KBM-7 (cell line): ENCODE measurements around the gene TMPO.
A peak's percentile ranks its signal among the peaks of the same experiment; 100 is the strongest.
"Not testable (repeated sequence)": the region's sequence is repeated elsewhere in the genome, so short reads cannot be mapped to it uniquely, and the experiment has no call there.

Experiments
- DNase-seq: peaks from one replicate; pipeline ENCODE4 v3.0.0-alpha.2; 2015
- in situ Hi-C: fragments of 300-500 bp; cut with MboI; formaldehyde crosslinking; loops from 2 replicates; pipeline ENCODE4 v1.14.3; 2020; ENCODE audit warnings: low sequenced_read_pairs, low pct_unique_long_range_greater_than_20kb, mixed read lengths

TMPO gene

GRCh38 chr12:98561846-98562245 lies 46.5 kb downstream of the TMPO start:
- DNase-seq = no peak
- in situ Hi-C loops = no loop called here

- in situ Hi-C loops = no loop called here
- peak; percentile 24 for DNase-seq
Observed at GRCh38 chr12:98572010-98572409, 56.6 kb downstream of the TMPO start.

GRCh38 chr12:98574110-98574509 lies 58.7 kb downstream of the TMPO start:
- DNase-seq = no peak
- in situ Hi-C loops = no loop called here

- in situ Hi-C loops = no loop called here
- DNase-seq = no peak
Observed at GRCh38 chr12:98575013-98575412, 59.6 kb downstream of the TMPO start.

- DNase-seq, in situ Hi-C loops: not testable (repeated sequence)
Observed at GRCh38 chr12:98576795-98577194, 61.4 kb downstream of the TMPO start.

- DNase-seq = no peak
- in situ Hi-C loops = no loop called here
Observed at GRCh38 chr12:98578392-98578791, 63.0 kb downstream of the TMPO start.

GRCh38 chr12:98578821-98579220 lies 63.4 kb downstream of the TMPO start:
- in situ Hi-C loops = no loop called here
- peak; percentile 46 for DNase-seq

GRCh38 chr12:98579347-98579746 lies 64.0 kb downstream of the TMPO start:
- no peak for DNase-seq
- in situ Hi-C loops = no loop called here

- DNase-seq = no peak
- in situ Hi-C loops = no loop called here
Observed at GRCh38 chr12:98579835-98580234, 64.4 kb downstream of the TMPO start.

- DNase-seq = no peak
- in situ Hi-C loops = no loop called here
Observed at GRCh38 chr12:98580695-98581094, 65.3 kb downstream of the TMPO start.

GRCh38 chr12:98581101-98581500 lies 65.7 kb downstream of the TMPO start:
- no peak for DNase-seq
- in situ Hi-C loops = no loop called here

GRCh38 chr12:98582093-98582492 lies 66.7 kb downstream of the TMPO start:
- in situ Hi-C loops = no loop called here
- DNase-seq = no peak

GRCh38 chr12:98587084-98587483 lies 71.7 kb downstream of the TMPO start:
- in situ Hi-C loops = no loop called here
- no peak for DNase-seq

GRCh38 chr12:98591209-98591608 lies 75.8 kb downstream of the TMPO start:
- no peak for DNase-seq
- in situ Hi-C loops = no loop called here

GRCh38 chr12:98592825-98593322 lies 77.5 kb downstream of the TMPO start:
- in situ Hi-C loops = no loop called here
- no peak for DNase-seq

- in situ Hi-C loops = no loop called here
- DNase-seq = peak; percentile 97
Observed at GRCh38 chr12:98593351-98594049, 78.1 kb downstream of the TMPO start, which contains the start of gene SLC25A3. Gene SLC25A3, plus strand, starts transcription at chr12:98593686. Its CDS starts 293 bp downstream, at chr12:98593979.

- DNase-seq = no peak
- in situ Hi-C loops = no loop called here
Observed at GRCh38 chr12:98594050-98594835, 78.9 kb downstream of the TMPO start.

GRCh38 chr12:98595243-98595988 lies 80.0 kb downstream of the TMPO start:
- DNase-seq = no peak

GRCh38 chr12:98597313-98597712 lies 81.9 kb downstream of the TMPO start:
- in situ Hi-C loops, DNase-seq: not testable (repeated sequence)

More at GRCh38 chr12:98595243-98595988, 80.0 kb downstream of the TMPO start:
- in situ Hi-C loops = no loop called here
